Activated naive CD8-positive, alpha-beta T cell (primary cell): ENCODE results near the gene C16orf86.

Source experiments
- H3K27ac Mint-ChIP-seq: one replicate; pipeline ENCODE4 v1.8.0; 2021; ENCODE audit warnings: mixed read lengths
- H3K27me3 Mint-ChIP-seq: one replicate; pipeline ENCODE4 v1.8.0; 2021; ENCODE audit warnings: mixed read lengths
- H3K36me3 Mint-ChIP-seq: one replicate; pipeline ENCODE4 v1.8.0; 2021; ENCODE audit warnings: mixed read lengths
- H3K4me1 Mint-ChIP-seq: one replicate; pipeline ENCODE4 v1.8.0; 2021; ENCODE audit warnings: low read depth, mixed read lengths
- H3K4me3 Mint-ChIP-seq: one replicate; pipeline ENCODE4 v1.8.0; 2021; ENCODE audit warnings: mild to moderate bottlenecking, mixed read lengths
- H3K9me3 Mint-ChIP-seq: one replicate; pipeline ENCODE4 v1.8.0; 2021; ENCODE audit warnings: low read depth, mixed read lengths

Gene C16orf86

DNA sequence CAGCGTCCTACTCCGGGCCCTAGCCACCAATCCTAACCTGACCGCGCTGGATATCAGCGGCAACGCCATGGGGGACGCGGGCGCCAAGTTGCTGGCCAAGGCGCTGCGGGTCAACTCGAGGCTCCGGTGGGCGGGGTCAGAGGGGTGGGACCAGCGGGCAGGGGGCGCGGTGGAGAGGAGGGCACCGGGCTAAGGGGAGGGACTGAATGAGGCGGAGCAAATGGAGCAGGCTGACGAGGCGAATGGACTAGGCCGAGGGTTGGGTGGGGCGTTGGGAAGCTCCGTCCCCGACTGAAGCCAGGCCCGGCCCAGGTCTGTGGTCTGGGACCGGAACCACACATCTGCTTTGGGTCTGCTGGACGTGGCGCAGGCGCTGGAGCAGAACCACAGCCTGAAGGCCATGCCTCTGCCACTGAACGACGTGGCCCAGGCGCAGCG lies 17.1 kb upstream of the C16orf86 start:
- H3K4me1 Mint-ChIP-seq = peaks cover 6% of the 10 kb centered on the region
- peaks cover 2% of the 10 kb centered on the region for H3K36me3 Mint-ChIP-seq
- H3K27me3 Mint-ChIP-seq = no peaks in the 10 kb centered on the region
- H3K4me3 Mint-ChIP-seq = no peak overlapping the region
- no peak overlapping the region for H3K27ac Mint-ChIP-seq
- H3K9me3 Mint-ChIP-seq = no peaks in the 10 kb centered on the region

DNA sequence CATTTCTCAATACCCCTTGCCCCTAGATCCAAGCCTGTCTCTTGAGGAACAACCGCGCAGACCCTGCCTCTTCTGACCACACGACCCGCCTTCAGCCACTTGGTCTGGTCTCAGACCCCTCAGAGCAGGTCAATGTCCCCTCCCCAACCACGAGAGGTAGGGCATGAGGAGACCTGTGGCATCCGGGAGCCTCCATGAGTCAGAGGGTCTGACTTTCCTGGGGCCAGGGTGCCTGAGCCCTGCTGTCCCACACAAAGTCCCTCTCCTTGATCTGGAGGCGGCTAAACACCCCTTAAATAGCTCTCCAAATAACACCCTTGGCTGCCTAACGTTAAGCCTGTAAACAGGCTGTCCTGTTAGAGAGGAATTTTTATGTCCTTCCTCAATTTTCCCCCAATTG lies 16.6 kb upstream of the C16orf86 start:
- H3K27ac Mint-ChIP-seq = peak overlapping the region; percentile 36
- peaks cover 5% of the 10 kb centered on the region for H3K4me1 Mint-ChIP-seq
- H3K27me3 Mint-ChIP-seq = no peaks in the 10 kb centered on the region
- peaks cover 2% of the 10 kb centered on the region for H3K36me3 Mint-ChIP-seq
- no peak overlapping the region for H3K4me3 Mint-ChIP-seq
- H3K9me3 Mint-ChIP-seq = no peaks in the 10 kb centered on the region

DNA sequence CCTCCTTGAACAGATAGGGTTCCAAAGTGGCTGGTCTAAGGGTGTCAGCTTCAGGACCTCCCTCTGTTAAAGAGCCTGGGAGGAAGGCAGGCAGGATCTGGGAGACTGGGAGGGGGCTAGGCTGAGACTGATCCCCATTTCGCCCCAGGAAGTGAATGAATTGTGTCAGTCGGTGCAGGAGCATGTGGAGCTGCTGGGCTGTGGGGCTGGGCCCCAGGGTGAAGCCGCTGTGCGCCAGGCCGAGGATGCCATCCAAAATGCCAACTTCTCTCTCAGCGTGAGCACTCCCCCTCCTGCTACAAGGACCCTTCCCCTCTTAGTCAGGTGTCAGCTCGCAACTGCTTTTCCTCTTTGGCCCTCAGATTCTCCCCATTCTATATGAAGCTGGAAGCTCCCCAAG lies 15.6 kb upstream of the C16orf86 start:
- no peak overlapping the region for H3K27ac Mint-ChIP-seq
- H3K4me1 Mint-ChIP-seq = peaks cover 9% of the 10 kb centered on the region
- no peak overlapping the region for H3K4me3 Mint-ChIP-seq
- no peaks in the 10 kb centered on the region for H3K27me3 Mint-ChIP-seq
- no peaks in the 10 kb centered on the region for H3K9me3 Mint-ChIP-seq
- H3K36me3 Mint-ChIP-seq = peaks cover 2% of the 10 kb centered on the region

DNA sequence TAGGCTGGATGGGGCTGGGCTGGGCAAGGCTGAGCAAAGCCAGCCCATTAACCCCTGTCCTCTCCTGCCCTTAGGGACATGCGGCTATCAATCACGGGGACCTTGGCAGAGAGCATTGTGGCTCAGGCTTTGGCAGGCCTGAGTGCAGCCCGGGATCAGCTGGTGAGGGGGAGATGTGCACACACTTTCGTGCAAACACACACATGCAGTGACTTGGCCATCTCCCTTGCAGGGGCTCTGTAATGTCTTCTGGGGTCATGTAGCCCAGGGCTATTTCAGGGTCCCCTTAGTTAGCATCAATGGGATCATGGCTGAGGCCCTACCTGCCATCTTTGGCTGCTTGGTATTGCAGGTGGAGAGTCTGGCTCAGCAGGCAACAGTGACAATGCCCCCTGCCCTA lies 14.8 kb upstream of the C16orf86 start:
- Mint-ChIP-seq H3K27me3 (no peaks in the 10 kb centered on the region), H3K9me3 (no peaks in the 10 kb centered on the region), H3K4me1 (peaks cover 6% of the 10 kb centered on the region), H3K4me3 (no peak overlapping the region), H3K36me3 (peaks cover 2% of the 10 kb centered on the region), H3K27ac (peak overlapping the region; percentile 28)

DNA sequence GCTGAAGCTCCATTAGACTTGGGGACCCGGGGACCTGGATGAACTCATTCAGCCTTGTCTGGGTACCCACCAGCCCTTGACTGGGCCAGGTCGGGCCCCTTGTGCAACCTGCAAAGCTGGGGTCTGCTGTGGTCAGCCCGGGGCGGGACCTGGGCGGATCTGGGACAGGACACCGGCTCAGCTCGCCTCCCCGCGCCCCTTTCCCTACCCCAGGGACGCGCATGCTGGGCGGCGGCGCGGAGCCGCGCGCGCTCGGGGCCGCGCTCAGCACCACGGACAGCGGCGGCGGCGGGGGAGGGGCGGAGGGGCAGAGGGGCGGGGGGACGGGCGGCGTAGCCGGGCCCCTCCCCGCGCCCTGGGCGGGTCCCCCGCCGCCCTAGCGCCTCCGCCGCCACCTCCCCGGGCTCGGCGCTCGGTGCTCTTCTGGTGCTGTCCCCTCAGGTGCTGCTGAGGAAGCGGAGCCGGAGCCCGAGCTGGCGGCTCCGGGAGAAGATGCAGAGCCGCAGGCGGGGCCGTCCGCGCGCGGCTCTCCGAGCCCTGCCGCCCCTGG lies 14.0 kb upstream of the C16orf86 start:
- peaks cover 2% of the 10 kb centered on the region for H3K36me3 Mint-ChIP-seq
- H3K27me3 Mint-ChIP-seq = no peaks in the 10 kb centered on the region

DNA sequence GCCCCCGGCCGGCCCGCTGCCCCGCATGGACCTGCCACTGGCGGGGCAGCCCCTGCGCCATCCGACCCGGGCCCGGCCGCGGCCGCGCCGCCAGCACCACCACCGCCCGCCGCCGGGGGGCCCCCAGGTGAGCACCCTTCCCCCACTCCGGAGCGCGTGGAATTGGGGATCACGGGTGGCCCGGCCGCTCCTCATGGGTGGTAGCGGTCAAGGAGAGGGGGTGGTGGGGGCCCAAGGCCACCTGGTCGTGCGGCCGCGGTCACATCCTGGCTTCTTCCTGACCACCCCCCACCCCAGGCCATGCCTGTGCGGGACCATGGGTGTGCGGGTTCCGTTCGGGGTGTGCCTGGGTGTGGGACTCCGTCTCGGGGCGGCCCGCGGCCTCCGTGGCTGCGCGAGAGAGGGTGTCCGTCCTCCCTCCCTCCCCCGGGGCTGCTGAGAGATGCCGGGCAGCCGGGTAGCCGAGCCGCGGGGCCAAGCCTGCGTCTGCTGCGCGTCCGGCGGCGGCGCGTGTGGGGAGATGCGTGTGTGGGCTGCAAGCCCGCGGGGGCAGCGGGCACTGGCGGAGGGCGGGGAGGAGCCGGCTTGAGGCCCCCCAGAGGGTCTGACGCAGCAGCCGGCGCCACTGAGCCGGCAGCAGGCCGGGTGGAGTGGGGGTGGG lies 13.4 kb upstream of the C16orf86 start:
- Mint-ChIP-seq H3K36me3 (peaks cover 2% of the 10 kb centered on the region), H3K4me1 (peaks cover 6% of the 10 kb centered on the region), H3K27ac (no peak overlapping the region), H3K9me3 (no peaks in the 10 kb centered on the region), H3K27me3 (no peaks in the 10 kb centered on the region), H3K4me3 (no peak overlapping the region)

More for the DNA sequence above, 14.0 kb upstream of the C16orf86 start:
- Mint-ChIP-seq H3K4me3 (no peak overlapping the region), H3K9me3 (no peaks in the 10 kb centered on the region), H3K4me1 (peaks cover 6% of the 10 kb centered on the region), H3K27ac (no peak overlapping the region)

DNA sequence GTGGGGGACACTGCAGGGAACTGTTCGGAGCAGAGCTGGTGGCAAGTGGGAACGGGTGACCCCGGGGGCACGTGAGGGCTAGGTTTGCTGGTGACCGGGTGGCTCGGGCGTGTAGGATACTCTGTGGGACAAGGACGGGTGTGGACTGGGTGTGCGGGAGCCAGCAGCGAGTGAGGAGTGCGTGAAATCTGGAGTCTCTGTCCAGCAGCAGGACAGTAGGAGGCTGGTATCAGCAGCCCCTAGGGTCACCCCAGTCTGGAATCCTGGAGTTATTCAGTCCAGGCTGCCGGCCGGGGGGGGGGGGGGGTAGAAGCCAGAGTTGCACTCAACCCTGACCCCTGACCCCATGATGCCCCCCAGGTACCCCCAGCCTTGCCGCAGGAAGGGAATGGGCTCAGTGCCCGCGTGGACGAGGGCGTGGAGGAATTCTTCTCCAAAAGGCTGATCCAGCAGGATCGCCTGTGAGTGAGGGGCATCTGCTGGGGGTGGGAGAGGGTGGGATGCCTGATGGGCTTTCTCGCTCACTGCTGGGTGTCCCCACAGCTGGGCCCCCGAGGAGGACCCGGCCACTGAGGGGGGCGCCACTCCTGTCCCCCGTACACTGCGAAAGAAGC lies 12.7 kb upstream of the C16orf86 start:
- H3K36me3 Mint-ChIP-seq = peaks cover 2% of the 10 kb centered on the region
- no peak overlapping the region for H3K27ac Mint-ChIP-seq
- H3K27me3 Mint-ChIP-seq = no peaks in the 10 kb centered on the region
- H3K4me3 Mint-ChIP-seq = no peak overlapping the region
- H3K9me3 Mint-ChIP-seq = no peaks in the 10 kb centered on the region
- H3K4me1 Mint-ChIP-seq = peaks cover 10% of the 10 kb centered on the region

DNA sequence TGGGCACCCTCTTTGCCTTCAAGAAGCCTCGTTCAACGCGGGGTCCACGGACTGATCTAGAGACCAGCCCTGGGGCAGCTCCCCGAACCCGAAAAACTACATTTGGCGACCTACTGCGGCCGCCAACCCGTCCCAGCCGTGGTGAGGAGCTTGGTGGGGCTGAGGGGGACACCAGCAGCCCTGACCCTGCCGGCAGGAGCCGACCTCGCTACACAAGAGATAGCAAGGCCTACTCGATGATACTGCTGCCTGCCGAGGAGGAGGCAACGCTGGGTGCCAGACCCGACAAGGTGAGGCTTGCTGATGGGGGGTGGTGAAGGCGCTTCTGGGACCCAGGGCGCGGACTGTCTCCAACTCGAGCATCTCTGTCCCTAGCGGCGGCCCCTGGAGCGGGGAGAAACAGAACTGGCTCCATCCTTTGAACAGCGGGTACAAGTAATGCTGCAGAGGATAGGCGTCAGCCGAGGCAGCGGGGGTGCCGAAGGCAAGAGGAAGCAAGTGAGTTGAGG lies 12.2 kb upstream of the C16orf86 start:
- Mint-ChIP-seq H3K27ac (no peak overlapping the region), H3K4me1 (peaks cover 14% of the 10 kb centered on the region), H3K36me3 (peaks cover 2% of the 10 kb centered on the region), H3K27me3 (no peaks in the 10 kb centered on the region), H3K4me3 (no peak overlapping the region), H3K9me3 (no peaks in the 10 kb centered on the region)

DNA sequence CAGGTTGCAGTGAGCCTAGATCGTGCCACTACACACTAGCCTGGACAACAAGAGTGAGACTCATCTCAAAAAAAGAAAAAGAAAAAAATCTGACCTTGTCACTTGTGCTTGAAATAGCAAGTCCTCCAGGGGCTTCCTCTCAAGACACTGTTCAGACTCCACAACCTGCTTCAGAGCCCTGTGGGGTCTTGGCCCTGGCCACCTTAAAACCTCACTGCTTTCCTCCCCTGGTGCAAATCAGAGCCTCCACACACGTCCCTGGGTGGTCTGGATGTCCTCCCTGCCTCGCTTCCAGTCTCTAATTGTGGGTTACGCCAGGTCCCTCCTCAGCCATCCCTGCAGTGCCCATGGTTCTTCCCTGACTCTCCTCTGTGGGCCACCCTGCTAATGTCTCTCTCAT lies 11.3 kb upstream of the C16orf86 start:
- Mint-ChIP-seq H3K27me3 (no peaks in the 10 kb centered on the region), H3K4me1 (peaks cover 15% of the 10 kb centered on the region), H3K9me3 (no peaks in the 10 kb centered on the region), H3K4me3 (no peak overlapping the region), H3K27ac (peak overlapping the region; percentile 46), H3K36me3 (peaks cover 2% of the 10 kb centered on the region)

DNA sequence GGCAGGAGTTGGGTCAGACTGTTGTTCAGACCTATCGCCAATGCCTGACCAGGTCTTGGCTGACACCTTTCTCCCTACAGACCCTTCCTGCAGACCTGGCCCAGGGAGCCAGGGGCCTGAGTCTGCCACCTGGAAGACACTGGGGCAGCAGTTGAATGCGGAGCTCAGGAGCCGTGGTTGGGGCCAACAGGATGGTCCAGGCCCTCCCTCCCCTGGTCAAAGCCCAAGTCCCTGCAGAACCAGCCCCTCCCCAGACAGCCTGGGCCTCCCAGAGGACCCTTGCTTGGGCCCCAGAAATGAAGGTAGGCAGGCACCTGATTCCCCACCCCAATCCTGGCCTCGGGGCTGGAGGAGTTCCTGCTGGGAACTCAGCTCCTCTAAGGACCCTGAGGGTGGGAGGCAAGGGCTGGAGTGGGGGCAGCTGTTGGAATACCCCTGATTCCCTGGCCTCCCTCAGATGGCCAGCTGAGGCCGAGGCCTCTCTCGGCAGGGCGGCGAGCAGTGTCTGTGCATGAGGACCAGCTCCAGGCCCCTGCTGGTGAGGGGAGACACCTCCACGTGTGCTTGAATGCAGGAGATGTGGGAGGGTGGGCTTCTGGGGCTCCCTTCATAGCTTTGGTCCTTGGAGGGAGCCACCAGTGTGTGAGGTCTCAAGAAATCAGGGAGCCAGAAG lies 10.1 kb upstream of the C16orf86 start:
- H3K4me3 Mint-ChIP-seq = no peak overlapping the region
- peaks cover 2% of the 10 kb centered on the region for H3K36me3 Mint-ChIP-seq
- H3K27ac Mint-ChIP-seq = no peak overlapping the region
- H3K4me1 Mint-ChIP-seq = peaks cover 19% of the 10 kb centered on the region
- no peaks in the 10 kb centered on the region for H3K27me3 Mint-ChIP-seq
- no peaks in the 10 kb centered on the region for H3K9me3 Mint-ChIP-seq

DNA sequence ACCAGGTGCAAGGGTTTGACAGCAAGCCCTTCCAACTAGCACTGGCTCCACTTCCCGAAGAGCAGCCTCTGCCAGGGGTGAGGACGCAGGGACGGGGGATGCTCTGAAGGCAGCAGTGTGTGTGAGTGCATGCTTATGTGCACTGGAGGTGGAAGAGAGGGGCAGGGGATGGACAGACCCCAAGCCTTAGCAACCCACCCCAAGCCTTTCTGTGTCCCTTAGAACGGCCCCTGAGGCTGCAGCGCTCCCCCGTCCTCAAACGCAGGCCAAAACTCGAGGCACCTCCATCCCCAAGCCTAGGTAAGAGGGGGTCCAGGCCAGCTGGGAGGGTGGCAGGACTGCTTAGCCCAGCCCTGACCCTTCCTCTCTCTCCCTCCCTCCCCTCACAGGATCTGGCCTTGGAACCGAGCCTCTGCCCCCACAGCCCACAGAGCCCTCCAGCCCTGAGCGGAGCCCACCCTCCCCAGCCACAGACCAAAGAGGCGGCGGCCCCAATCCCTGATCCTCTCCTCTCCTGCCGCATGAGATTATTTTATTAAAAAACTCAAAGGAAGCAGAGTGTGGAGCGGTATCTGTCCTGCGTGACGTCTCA lies 9.5 kb upstream of the C16orf86 start:
- H3K4me1 Mint-ChIP-seq = peaks cover 18% of the 10 kb centered on the region
- peak overlapping the region; percentile 46 for H3K27ac Mint-ChIP-seq
- no peaks in the 10 kb centered on the region for H3K9me3 Mint-ChIP-seq
- H3K36me3 Mint-ChIP-seq = peaks cover under 1% of the 10 kb centered on the region
- H3K27me3 Mint-ChIP-seq = no peaks in the 10 kb centered on the region
- peak overlapping the region; percentile 32 for H3K4me3 Mint-ChIP-seq

DNA sequence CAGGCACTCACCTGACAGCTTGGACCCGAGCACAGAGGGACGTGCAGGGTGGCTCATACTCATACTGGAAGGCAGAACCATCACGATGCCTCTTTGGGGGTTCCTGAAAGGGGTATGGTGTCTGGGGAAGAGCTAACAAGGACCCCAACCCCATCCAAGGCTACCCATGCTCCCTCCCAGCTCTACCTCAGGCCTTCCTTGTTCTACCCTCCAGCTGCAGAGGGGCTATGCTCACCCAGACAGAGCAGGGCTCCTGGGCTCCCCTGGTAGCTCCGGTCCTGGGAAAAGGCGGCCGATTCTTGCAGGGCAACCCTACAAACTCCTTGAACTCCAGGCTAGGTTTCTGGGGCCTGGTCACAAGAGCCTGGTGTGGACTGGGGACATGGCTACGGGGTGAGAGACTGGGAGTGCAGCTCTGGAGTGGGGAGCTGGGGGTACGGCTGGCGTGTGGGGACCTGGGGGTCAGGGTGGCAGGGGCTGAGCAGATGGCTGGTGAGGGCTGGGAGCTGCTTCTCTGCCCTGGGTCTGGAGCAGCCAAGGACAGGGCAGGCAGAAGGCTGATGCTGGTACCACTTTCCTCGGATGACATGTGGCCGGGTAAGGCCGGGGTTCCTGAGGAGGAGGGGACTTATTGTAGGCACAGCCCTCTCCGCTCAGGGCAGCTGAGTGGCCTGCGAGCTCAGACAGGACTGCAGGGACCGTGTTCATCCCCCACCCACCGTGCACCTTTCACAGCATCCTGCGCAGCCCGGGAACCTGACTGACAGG lies 8.7 kb upstream of the C16orf86 start:
- H3K4me1 Mint-ChIP-seq = peaks cover 18% of the 10 kb centered on the region
- H3K36me3 Mint-ChIP-seq = no peaks in the 10 kb centered on the region

DNA sequence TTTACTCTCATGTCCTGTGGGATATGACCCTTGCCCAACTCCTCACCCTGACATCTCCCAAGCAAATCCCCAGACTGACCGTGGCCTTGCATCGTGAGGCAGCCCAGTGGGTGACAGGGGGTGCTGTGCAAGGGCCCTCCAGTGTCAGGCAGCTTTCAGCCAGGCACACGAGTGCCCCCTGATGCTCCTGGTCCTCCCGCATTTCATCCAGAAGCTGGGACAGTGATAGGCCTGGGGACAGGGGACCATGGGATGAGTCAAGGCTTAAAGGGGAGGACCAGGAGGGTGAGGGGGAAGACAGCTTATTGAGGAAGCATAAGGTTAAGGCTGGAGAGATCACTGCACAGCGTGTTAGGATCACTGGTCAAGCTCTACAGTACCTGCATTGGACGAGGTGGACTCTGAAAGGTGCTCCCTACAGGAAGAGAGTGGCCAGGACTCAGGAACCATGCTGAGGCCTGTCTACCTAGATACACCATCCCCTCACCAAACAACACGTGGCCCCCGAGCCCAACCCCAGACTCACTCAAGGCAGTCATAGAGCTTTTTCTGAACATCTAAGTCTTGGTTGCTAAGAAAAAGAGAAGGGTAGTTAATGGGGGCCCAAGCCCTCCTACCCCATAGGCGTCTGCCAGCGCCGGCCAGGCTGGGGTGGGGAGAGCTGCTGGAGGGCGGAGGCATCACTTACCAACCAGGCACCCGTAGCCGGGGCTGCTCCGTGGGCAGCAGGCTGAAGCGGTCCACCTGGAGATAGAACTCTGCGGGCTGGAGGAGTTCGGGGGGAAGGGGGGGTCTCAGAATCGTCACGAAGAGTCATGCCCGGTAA lies 7.6 kb upstream of the C16orf86 start:
- Mint-ChIP-seq H3K27ac (peak overlapping the region; percentile 93), H3K27me3 (no peaks in the 10 kb centered on the region), H3K36me3 (no peaks in the 10 kb centered on the region), H3K9me3 (no peaks in the 10 kb centered on the region), H3K4me3 (peak overlapping the region; percentile 94), H3K4me1 (peaks cover 20% of the 10 kb centered on the region)

More for the DNA sequence above, 8.7 kb upstream of the C16orf86 start:
- Mint-ChIP-seq H3K27me3 (no peaks in the 10 kb centered on the region), H3K4me3 (peak overlapping the region; percentile 94), H3K9me3 (no peaks in the 10 kb centered on the region), H3K27ac (peak overlapping the region; percentile 46)
